HG02642 (cell line): ENCODE data around the gene IFNA5.

Experiments
- ATAC-seq: cut with Tn5 transposase; IDR thresholded peaks from one replicate; pipeline ENCODE4 v1.9.1; 2021; ENCODE audit warnings: mild to moderate bottlenecking; ENCODE audit not compliant: unreplicated experiment, poor library complexity

IFNA5 gene

GRCh38 chr9:21305213-21305612, at the start of gene IFNA5:
TSS of gene IFNA5 (minus strand) at chr9:21305313. CDS start at chr9:21305256, 57 bp downstream.
- ATAC-seq: no peak

- ATAC-seq: no peak
Measured at GRCh38 chr9:21350787-21351186, 45.7 kb upstream of the IFNA5 start, which contains the start of gene IFNA6. TSS of gene IFNA6 (minus strand) at chr9:21350887. CDS start at chr9:21350887, 0 bp downstream.

- no peak for ATAC-seq
Measured at GRCh38 chr9:21348430-21348970, 43.4 kb upstream of the IFNA5 start.

GRCh38 chr9:21340735-21341134, 35.6 kb upstream of the IFNA5 start:
- no peak for ATAC-seq

- ATAC-seq: no peak
Measured at GRCh38 chr9:21336457-21336856, 31.3 kb upstream of the IFNA5 start.

- ATAC-seq: peak; percentile 94
Measured at GRCh38 chr9:21334701-21335632, 29.9 kb upstream of the IFNA5 start, which contains the start of gene KLHL9. TSS of gene KLHL9 (minus strand) at chr9:21335404. CDS start at chr9:21334859, 545 bp downstream.

GRCh38 chr9:21333226-21333625, 28.1 kb upstream of the IFNA5 start:
- ATAC-seq: no peak

GRCh38 chr9:21331676-21332402, 26.7 kb upstream of the IFNA5 start:
- no peak for ATAC-seq

- ATAC-seq: peak; percentile 80
Measured at GRCh38 chr9:21326526-21327139, 21.5 kb upstream of the IFNA5 start.

GRCh38 chr9:21324047-21324446, 18.9 kb upstream of the IFNA5 start:
- no peak for ATAC-seq

GRCh38 chr9:21322911-21323461, 17.9 kb upstream of the IFNA5 start:
- ATAC-seq: no peak

GRCh38 chr9:21320465-21320864, 15.4 kb upstream of the IFNA5 start:
- ATAC-seq: no peak

GRCh38 chr9:21317956-21318923, 13.1 kb upstream of the IFNA5 start:
- ATAC-seq: peak; percentile 81

GRCh38 chr9:21316860-21317259, 11.7 kb upstream of the IFNA5 start:
- ATAC-seq: no peak

GRCh38 chr9:21316032-21316842, 11.1 kb upstream of the IFNA5 start:
- ATAC-seq: no peak

GRCh38 chr9:21314152-21314551, 9.0 kb upstream of the IFNA5 start:
- no peak for ATAC-seq

- no peak for ATAC-seq
Measured at GRCh38 chr9:21311889-21312288, 6.8 kb upstream of the IFNA5 start.

GRCh38 chr9:21295992-21296391, 9.1 kb downstream of the IFNA5 start:
- no peak for ATAC-seq
